Neutrophil (primary cell): Measurements from ENCODE around the gene DIP2C.

Experiments
- H3K27ac ChIP-seq: fragments of 200-600 bp; sonication (generic); 2 replicates; pipeline ENCODE4 v1.5.1; 2016; ENCODE audit warnings: mild to moderate bottlenecking, moderate library complexity
- H3K27me3 ChIP-seq: fragments of 200-600 bp; sonication (generic); 2 replicates; pipeline ENCODE4 v1.6.0; 2016; ENCODE audit warnings: mild to moderate bottlenecking
- H3K36me3 ChIP-seq: fragments of 200-600 bp; sonication (generic); 2 replicates; pipeline ENCODE4 v1.5.1; 2017
- H3K4me1 ChIP-seq, 2 experiments: fragments of 200-600 bp in 1 of 2; sonication (generic) in 1 of 2; 1 replicate in 1 of 2; 2 replicates in 1 of 2; pipeline versions ENCODE4 v1.5.1 to v1.6.1; 2013 to 2016; ENCODE audit warnings: low read depth in 1 of 2, low read length in 1 of 2, mild to moderate bottlenecking in 1 of 2, moderate library complexity in 1 of 2; ENCODE audit not compliant: control insufficient read depth in 1 of 2, insufficient read depth in 1 of 2
- H3K4me3 ChIP-seq, 2 experiments: fragments of 200-600 bp in 1 of 2; sonication (generic) in 1 of 2; 1 replicate in 1 of 2; 2 replicates in 1 of 2; pipeline ENCODE4 v1.5.1; 2013 to 2016; ENCODE audit warnings: low read depth in 1 of 2, low read length in 1 of 2, mild to moderate bottlenecking in 1 of 2, moderate library complexity in 1 of 2
- H3K9me3 ChIP-seq: fragments of 200-600 bp; sonication (generic); 2 replicates; pipeline ENCODE4 v1.5.1; 2016
- TF ChIP-seq, protein P1 (sequence below): fragments of 200-600 bp; sonication (generic); IDR thresholded peaks from 2 replicates; pipeline ENCODE4 v1.5.1; 2016; ENCODE audit warnings: antibody characterized with exemption

The DIP2C gene

DNA sequence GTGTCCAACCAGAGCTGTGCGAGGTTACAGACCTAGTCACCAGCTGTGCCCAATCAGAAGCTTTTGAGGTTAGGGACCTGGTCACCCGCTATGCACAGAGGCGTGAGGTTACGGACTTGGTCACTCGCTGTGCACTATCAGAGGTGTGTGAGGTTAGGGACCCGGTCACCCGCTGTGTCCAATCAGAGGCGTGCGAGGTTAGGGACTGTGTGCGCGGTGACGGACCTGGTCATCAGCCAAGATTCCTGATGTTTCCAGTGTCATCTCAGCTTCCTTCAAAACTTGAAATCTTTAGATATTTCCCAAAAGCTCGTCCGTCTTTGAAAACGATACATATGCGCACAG, 182.1 kb downstream of the DIP2C start:
- no peaks in the 10 kb centered on the region for H3K36me3 ChIP-seq
- TF ChIP-seq, protein P1, sequence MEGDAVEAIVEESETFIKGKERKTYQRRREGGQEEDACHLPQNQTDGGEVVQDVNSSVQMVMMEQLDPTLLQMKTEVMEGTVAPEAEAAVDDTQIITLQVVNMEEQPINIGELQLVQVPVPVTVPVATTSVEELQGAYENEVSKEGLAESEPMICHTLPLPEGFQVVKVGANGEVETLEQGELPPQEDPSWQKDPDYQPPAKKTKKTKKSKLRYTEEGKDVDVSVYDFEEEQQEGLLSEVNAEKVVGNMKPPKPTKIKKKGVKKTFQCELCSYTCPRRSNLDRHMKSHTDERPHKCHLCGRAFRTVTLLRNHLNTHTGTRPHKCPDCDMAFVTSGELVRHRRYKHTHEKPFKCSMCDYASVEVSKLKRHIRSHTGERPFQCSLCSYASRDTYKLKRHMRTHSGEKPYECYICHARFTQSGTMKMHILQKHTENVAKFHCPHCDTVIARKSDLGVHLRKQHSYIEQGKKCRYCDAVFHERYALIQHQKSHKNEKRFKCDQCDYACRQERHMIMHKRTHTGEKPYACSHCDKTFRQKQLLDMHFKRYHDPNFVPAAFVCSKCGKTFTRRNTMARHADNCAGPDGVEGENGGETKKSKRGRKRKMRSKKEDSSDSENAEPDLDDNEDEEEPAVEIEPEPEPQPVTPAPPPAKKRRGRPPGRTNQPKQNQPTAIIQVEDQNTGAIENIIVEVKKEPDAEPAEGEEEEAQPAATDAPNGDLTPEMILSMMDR, result no peak
- H3K27me3 ChIP-seq, result peaks cover 32% of the 10 kb centered on the region
- no peaks in the 10 kb centered on the region for H3K4me1 ChIP-seq
- no peaks in the 10 kb centered on the region for H3K9me3 ChIP-seq
- H3K4me3 ChIP-seq, result no peak overlapping the region
- H3K27ac ChIP-seq, result no peak overlapping the region

GRCh38 chr10:506451-507354, 182.8 kb downstream of the DIP2C start:
- Histone ChIP-seq H3K9me3 (no peaks in the 10 kb centered on the region), H3K4me1 (no peaks in the 10 kb centered on the region), H3K4me3 (no peak overlapping the region), H3K27ac (no peak overlapping the region), H3K27me3 (peaks cover 32% of the 10 kb centered on the region), H3K36me3 (no peaks in the 10 kb centered on the region)
- TF ChIP-seq, protein P1, result no peak

DNA sequence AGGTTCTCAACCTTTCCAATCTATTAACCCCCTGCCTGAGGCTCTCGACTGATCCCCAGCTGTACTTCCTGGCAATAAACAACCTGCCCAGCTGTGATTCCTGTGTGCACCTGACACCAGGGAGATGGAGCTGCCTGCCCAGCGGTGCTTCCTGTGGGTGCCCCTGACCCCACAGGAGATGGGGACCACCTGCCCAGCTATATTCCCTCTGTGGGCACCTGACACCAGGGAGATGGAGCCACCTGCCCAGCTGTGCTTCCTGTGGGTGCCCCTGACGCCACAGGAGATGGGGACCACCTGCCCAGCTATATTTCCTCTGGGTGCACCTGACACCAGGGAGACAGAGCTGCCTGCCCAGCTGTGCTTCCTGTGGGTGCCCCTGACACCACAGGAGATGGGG, 184.0 kb downstream of the DIP2C start:
- Histone ChIP-seq H3K4me3 (no peak overlapping the region), H3K36me3 (no peaks in the 10 kb centered on the region), H3K27ac (no peak overlapping the region), H3K4me1 (no peaks in the 10 kb centered on the region), H3K9me3 (no peaks in the 10 kb centered on the region), H3K27me3 (peaks cover 37% of the 10 kb centered on the region)
- TF ChIP-seq, protein P1, result no peak

DNA sequence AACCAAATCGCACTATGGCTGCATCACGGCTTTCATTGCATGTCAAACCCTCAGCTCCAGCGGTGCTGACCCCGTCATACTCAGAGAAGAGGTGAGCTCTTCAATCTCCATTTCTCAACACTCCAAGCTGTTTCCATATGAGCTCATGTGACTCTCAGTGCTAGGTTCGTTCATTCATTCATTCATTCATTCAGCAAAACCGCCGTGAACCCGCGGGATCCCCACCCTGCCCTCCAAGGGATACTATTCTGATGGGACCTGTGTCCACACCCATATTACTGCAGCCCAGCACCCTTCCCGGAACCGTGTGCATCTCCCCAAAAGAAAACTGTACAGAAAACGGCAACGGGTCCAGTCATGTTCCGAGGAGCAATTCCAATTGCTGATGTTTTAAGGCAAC, 184.7 kb downstream of the DIP2C start:
- H3K27ac ChIP-seq, result no peak overlapping the region
- H3K4me1 ChIP-seq, result no peaks in the 10 kb centered on the region
- peaks cover 43% of the 10 kb centered on the region for H3K27me3 ChIP-seq
- no peaks in the 10 kb centered on the region for H3K9me3 ChIP-seq
- H3K4me3 ChIP-seq, result no peak overlapping the region
- H3K36me3 ChIP-seq, result no peaks in the 10 kb centered on the region
- TF ChIP-seq, protein P1, result no peak

DNA sequence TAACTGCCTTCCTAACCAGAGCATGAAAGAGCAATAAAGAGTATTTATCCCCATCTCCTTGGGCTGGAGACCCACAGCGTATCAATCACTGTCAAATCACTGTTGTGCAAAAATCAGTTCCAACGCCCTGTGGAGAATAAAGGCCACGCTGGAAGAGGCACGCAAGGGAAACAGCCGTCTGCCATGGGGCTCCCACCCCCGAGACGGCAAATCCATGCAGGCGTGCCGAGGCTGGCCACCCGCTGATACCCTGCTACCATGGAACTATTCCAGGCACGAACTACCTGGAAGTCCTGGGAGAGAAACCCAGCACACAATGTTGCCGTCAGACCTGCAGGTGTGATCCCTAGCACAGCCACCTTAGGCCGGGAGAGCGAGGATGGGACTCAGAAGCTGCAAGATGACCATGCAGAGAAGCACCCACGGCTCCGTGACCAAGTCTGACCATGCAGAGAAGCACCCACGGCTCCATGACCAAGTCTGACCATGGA, 185.3 kb downstream of the DIP2C start:
- Histone ChIP-seq H3K36me3 (no peaks in the 10 kb centered on the region), H3K4me1 (no peaks in the 10 kb centered on the region), H3K4me3 (no peak overlapping the region), H3K27ac (no peak overlapping the region), H3K27me3 (peaks cover 49% of the 10 kb centered on the region), H3K9me3 (no peaks in the 10 kb centered on the region)
- TF ChIP-seq, protein P1, result no peak
